ENCODE measurements around the gene FGFR4.
"Not testable (repeated sequence)": the region's sequence is repeated elsewhere in the genome, so short reads cannot be mapped to it uniquely, and the experiment has no call there.

FGFR4 gene

GRCh38 chr5:177086654-177087397, at the start of gene FGFR4:
Gene FGFR4, plus strand, starts transcription at chr5:177086915. Its CDS starts 2,688 bp downstream, at chr5:177089603.
- DNase-seq, result peak; percentile 62

- no peak for DNase-seq
Observed at GRCh38 chr5:177036921-177037320, 49.8 kb upstream of the FGFR4 start.

- no peak for DNase-seq
Observed at GRCh38 chr5:177040814-177041420, 45.8 kb upstream of the FGFR4 start.

- DNase-seq, result no peak
Observed at GRCh38 chr5:177041936-177042335, 44.8 kb upstream of the FGFR4 start.

- DNase-seq, result no peak
Observed at GRCh38 chr5:177043114-177043513, 43.6 kb upstream of the FGFR4 start.

GRCh38 chr5:177043958-177044357, 42.8 kb upstream of the FGFR4 start:
- DNase-seq, result no peak

- no peak for DNase-seq
Observed at GRCh38 chr5:177044641-177045040, 42.1 kb upstream of the FGFR4 start.

GRCh38 chr5:177045631-177046030, 41.1 kb upstream of the FGFR4 start:
- no peak for DNase-seq

- DNase-seq, result not testable (repeated sequence)
Observed at GRCh38 chr5:177048531-177048930, 38.2 kb upstream of the FGFR4 start.

GRCh38 chr5:177049285-177049684, 37.4 kb upstream of the FGFR4 start:
- no peak for DNase-seq

- DNase-seq, result no peak
Observed at GRCh38 chr5:177064500-177065277, 22.0 kb upstream of the FGFR4 start.

GRCh38 chr5:177065491-177065890, 21.2 kb upstream of the FGFR4 start:
- DNase-seq, result no peak

GRCh38 chr5:177066224-177066623, 20.5 kb upstream of the FGFR4 start:
- DNase-seq, result no peak

- no peak for DNase-seq
Observed at GRCh38 chr5:177067503-177067902, 19.2 kb upstream of the FGFR4 start.

GRCh38 chr5:177070536-177071191, 16.1 kb upstream of the FGFR4 start:
- no peak for DNase-seq

- DNase-seq, result peak; percentile 60
Observed at GRCh38 chr5:177071666-177072385, 14.9 kb upstream of the FGFR4 start.

GRCh38 chr5:177077335-177077734, 9.4 kb upstream of the FGFR4 start:
- DNase-seq, result no peak

GRCh38 chr5:177079606-177080005, 7.1 kb upstream of the FGFR4 start:
- no peak for DNase-seq

- no peak for DNase-seq
Observed at GRCh38 chr5:177080265-177080664, 6.5 kb upstream of the FGFR4 start.

- DNase-seq, result no peak
Observed at GRCh38 chr5:177081859-177082258, 4.9 kb upstream of the FGFR4 start.

- no peak for DNase-seq
Observed at GRCh38 chr5:177083357-177083756, 3.4 kb upstream of the FGFR4 start.

GRCh38 chr5:177084175-177084574, 2.5 kb upstream of the FGFR4 start:
- DNase-seq, result no peak
